Esophagus muscularis mucosa (tissue), 4 donors: Measurements from ENCODE around the gene CHD2. TPM values are rescaled to one million over a fixed set of nuclear protein-coding genes. Genes with fewer than 3 reads are reported as not detected.
A peak's percentile ranks its signal among the peaks of the same experiment; 100 is the strongest.

ENCODE experiments used
- DNase-seq: peaks from one replicate; pipeline ENCODE4 v3.0.0-alpha.2; 2017; ENCODE audit errors: extremely low spot score
- H3K27ac ChIP-seq, 4 donors: fragments of 200-600 bp; sonication (generic); replicated peaks in 1 of 4; 1 replicate in 3 of 4; 2 replicates in 1 of 4; pipeline ENCODE4 v1.5.1; 2016 to 2019; ENCODE audit warnings: mild to moderate bottlenecking in 1 of 4
- H3K27me3 ChIP-seq, 4 donors: fragments of 200-600 bp; sonication (generic); one replicate each; pipeline versions ENCODE4 v1.5.1 to v1.6.0; 2016 to 2019
- H3K36me3 ChIP-seq, 4 donors: fragments of 200-600 bp; sonication (generic); one replicate each; pipeline ENCODE4 v1.5.1; 2016 to 2019
- H3K4me1 ChIP-seq, 4 donors: fragments of 200-600 bp; sonication (generic); one replicate each; pipeline ENCODE4 v1.5.1; 2016 to 2019
- H3K4me3 ChIP-seq, 4 donors: fragments of 200-600 bp; sonication (generic); 1 replicate in 2 of 4; 2 replicates in 2 of 4; pipeline ENCODE4 v1.5.1; 2016 to 2019; ENCODE audit warnings: mild to moderate bottlenecking in 4 of 4, moderate library complexity in 1 of 4
- H3K9me3 ChIP-seq, 4 donors: fragments of 200-600 bp; sonication (generic); 1 replicate in 3 of 4; 2 replicates in 1 of 4; pipeline ENCODE4 v1.5.1; 2016 to 2019
- CTCF ChIP-seq, 3 experiments: fragments of 200-600 bp in 2 of 3; fragments of 450-650 bp in 1 of 3; sonication (generic) in 2 of 3; IDR thresholded peaks; one replicate each; pipeline ENCODE4 v1.5.1; 2017 to 2019; ENCODE audit warnings: antibody characterized with exemption in 3 of 3, mild to moderate bottlenecking in 2 of 3, moderate library complexity in 1 of 3
- EP300 ChIP-seq: sonication (generic); formaldehyde crosslinking; IDR thresholded peaks from one replicate; pipeline ENCODE4 v1.6.1; 2017; ENCODE audit warnings: antibody characterized with exemption
- POLR2A ChIP-seq: fragments of 450-650 bp; IDR thresholded peaks from one replicate; pipeline ENCODE4 v1.6.1; 2017; ENCODE audit warnings: antibody characterized with exemption, moderate library complexity, mild to moderate bottlenecking, low read depth
- POLR2AphosphoS5 ChIP-seq, 2 donors: sonication (generic); formaldehyde crosslinking; IDR thresholded peaks; one replicate each; pipeline ENCODE4 v1.6.1; 2017; ENCODE audit warnings: antibody characterized with exemption in 2 of 2
- WGBS: methylation state at CpG from one replicate; pipeline ENCODE4 v1.1.5; 2018; 5-methylcytosine and 5-hydroxymethylcytosine counted together
- intact Hi-C: fragments of 100-400 bp; cut with DNase I; formaldehyde crosslinking; loops from one replicate; pipeline ENCODE4 v1.15.1; 2023
- total RNA-seq, 4 donors: library from RNA; depleted of rRNA; stranded (reverse); fragments of >200 nt; gene quantifications; one replicate each; pipeline versions ENCODE4 v1.1.0 to v1.2.1, GENCODE V29; 2016

Gene CHD2
- total RNA-seq, 4 donors from 2014 or later, result 54.3 to 86.0 (median 62.8) TPM

DNA sequence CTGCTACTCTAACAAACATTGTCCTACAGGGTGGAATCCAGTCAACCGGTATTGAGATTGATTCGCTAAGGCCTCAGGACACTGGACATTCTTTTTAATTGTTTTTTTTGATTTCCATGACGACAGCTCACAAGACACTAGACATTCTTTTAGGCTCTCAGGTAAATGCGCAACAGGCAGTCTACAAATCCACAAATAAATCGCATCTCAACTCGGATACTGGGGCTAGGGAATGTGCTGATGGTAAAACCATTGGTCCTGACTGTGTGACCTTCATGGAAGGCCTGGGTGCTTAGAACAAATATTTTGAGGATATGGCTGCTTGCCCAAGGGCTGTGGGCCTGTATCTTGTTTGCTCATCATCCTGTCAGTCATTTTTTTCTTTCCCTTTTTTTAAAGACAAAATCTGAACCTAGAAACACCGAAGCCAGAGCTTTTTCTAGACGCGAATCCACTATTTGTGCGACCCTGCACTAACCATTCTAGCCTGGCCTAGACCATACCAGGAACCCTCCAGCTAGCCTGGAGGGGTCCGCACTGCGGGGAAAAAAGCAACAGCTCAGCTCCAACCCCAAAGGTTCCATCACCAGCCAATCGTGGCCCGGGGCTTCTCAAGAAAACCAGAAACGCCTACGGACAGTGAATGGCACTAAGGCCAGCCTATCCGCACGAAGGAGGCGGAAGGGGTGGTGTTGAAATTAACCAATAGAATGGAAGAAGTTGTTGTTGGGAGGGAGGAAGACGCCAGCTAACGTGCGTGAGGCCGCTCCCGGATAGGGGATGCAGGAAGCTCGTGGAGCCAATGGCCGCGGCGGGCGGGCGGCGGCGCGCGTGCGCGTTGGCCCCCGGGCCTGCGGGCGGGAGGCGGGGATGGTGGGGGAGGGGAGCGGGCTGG lies 18.1 kb upstream of the CHD2 start:
- peak overlapping the region; percentile 94 to 98 (median 97) for H3K4me3 ChIP-seq
- no peaks in the 10 kb centered on the region for H3K27me3 ChIP-seq
- H3K36me3 ChIP-seq, result peaks cover 0 to 20% (median 9%) of the 10 kb centered on the region in 4 donors
- H3K27ac ChIP-seq, result peak overlapping the region; percentile 91 to 100 (median 100)
- intact Hi-C loops, result loop anchor here (5.0 kb wide), 1 partner anchor 50 kb away; no protein-coding TSS in a partner anchor
- peaks cover 27 to 38% (median 37%) of the 10 kb centered on the region in 4 donors for H3K4me1 ChIP-seq
- WGBS, result 8% methylated on average over 33 of the region's 41 CpGs
- DNase-seq, result peak; percentile 100
- no peaks in the 10 kb centered on the region for H3K9me3 ChIP-seq
- TF ChIP-seq POLR2AphosphoS5 (IDR thresholded peaks at IDR 0.05) (peak; percentile 88 to 94), CTCF (IDR thresholded peaks at IDR 0.05) (peak in 1 of 3 experiments; percentile 6), EP300 (no peak), POLR2A (peak; percentile 85)

DNA sequence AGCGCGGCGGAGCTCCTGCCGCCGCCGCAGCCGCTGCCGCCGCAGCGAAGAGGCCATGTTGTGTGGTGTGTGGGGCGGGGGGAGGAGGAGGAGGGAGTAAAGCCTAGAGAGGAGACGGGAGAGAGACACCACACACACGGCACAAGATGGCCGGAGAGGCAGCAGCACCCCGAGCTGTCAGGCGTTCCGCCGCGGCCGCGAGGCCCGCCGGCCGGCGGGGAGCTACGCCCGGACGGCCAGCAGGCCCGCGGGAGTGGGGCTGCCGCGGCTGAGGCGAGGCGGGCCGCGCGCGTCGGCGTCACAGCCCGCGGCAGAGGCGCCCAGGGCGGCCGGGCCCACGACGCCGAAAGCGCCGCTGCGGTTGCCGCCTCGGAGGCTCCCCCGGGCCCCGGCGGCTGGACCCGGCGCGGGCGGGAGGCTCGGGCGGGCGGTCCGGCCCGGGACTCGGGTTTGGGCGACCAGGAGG lies 17.4 kb upstream of the CHD2 start:
- DNase-seq, result no peak
- intact Hi-C loops, result loop anchor here (1.0 to 5.0 kb wide), 2 partner anchors 50 to 73 kb away; no protein-coding TSS in a partner anchor
- TF ChIP-seq CTCF (IDR thresholded peaks at IDR 0.05), result no peak
- TF ChIP-seq POLR2AphosphoS5 (IDR thresholded peaks at IDR 0.05), result peak; percentile 63 to 95
- TF ChIP-seq POLR2A, result peak; percentile 95

GRCh38 chr15:92883163-92883875 lies 16.8 kb upstream of the CHD2 start:
- Histone ChIP-seq H3K27me3 (no peaks in the 10 kb centered on the region), H3K36me3 (peaks cover 0 to 25% (median 15%) of the 10 kb centered on the region in 4 donors), H3K9me3 (no peaks in the 10 kb centered on the region), H3K4me1 (peaks cover 34 to 50% (median 48%) of the 10 kb centered on the region in 4 donors), H3K27ac (peak overlapping the region; percentile 100), H3K4me3 (peak overlapping the region; percentile 94 to 98 (median 97))
- TF ChIP-seq CTCF (IDR thresholded peaks at IDR 0.05), result no peak
- TF ChIP-seq POLR2AphosphoS5 (IDR thresholded peaks at IDR 0.05), result peak in 1 of 2 donors; percentile 70
- intact Hi-C loops, result loop anchor here (1.0 to 5.0 kb wide), 2 partner anchors 51 to 74 kb away; no protein-coding TSS in a partner anchor
- DNase-seq, result no peak
- 0% methylated on average over 27 of the region's 53 CpGs for WGBS

More for the DNA sequence above, 17.4 kb upstream of the CHD2 start:
- H3K4me3 ChIP-seq, result peak overlapping the region; percentile 94 to 98 (median 97)
- no peaks in the 10 kb centered on the region for H3K27me3 ChIP-seq
- peaks cover 28 to 45% (median 44%) of the 10 kb centered on the region in 4 donors for H3K4me1 ChIP-seq
- H3K9me3 ChIP-seq, result no peaks in the 10 kb centered on the region
- WGBS, result 0% methylated on average over 10 of the region's 67 CpGs
- peaks cover 0 to 25% (median 14%) of the 10 kb centered on the region in 4 donors for H3K36me3 ChIP-seq
- H3K27ac ChIP-seq, result peak overlapping the region; percentile 100

- DNase-seq, result no peak
- Histone ChIP-seq H3K36me3 (peaks cover 0 to 31% (median 16%) of the 10 kb centered on the region in 4 donors), H3K9me3 (no peaks in the 10 kb centered on the region), H3K4me1 (peaks cover 39 to 55% (median 51%) of the 10 kb centered on the region in 4 donors), H3K27me3 (no peaks in the 10 kb centered on the region), H3K4me3 (peak overlapping the region; percentile 94 to 98 (median 97)), H3K27ac (peak overlapping the region; percentile 100)
- intact Hi-C loops, result loop anchor here (1.0 to 5.0 kb wide), 2 partner anchors 52 to 75 kb away; no protein-coding TSS in a partner anchor
- under 1% methylated on average over 12 of the region's 12 CpGs for WGBS
- TF ChIP-seq EP300 (no peak), CTCF (IDR thresholded peaks at IDR 0.05) (no peak), POLR2A (no peak), POLR2AphosphoS5 (IDR thresholded peaks at IDR 0.05) (no peak)
Observed at GRCh38 chr15:92883876-92884435, 16.2 kb upstream of the CHD2 start.
